Mononuclear cell (primary cell): Measurements from ENCODE around the gene BABAM1. TPM values are rescaled to one million over a fixed set of nuclear protein-coding genes. Genes with fewer than 3 reads are reported as not detected.

Experiments used
- H3K27me3 ChIP-seq: 2 replicates; pipeline ENCODE4 v1.6.0; 2011; ENCODE audit warnings: low read length, control low read depth; ENCODE audit not compliant: insufficient read depth
- H3K4me1 ChIP-seq: 2 replicates; pipeline ENCODE4 v1.5.1; 2011; ENCODE audit warnings: mild to moderate bottlenecking, low read length, control low read depth; ENCODE audit not compliant: insufficient read depth
- H3K4me3 ChIP-seq: 2 replicates; pipeline ENCODE4 v1.5.1; 2011; ENCODE audit warnings: mild to moderate bottlenecking, low read length, moderate library complexity
- H3K9me3 ChIP-seq: 2 replicates; pipeline ENCODE4 v1.5.1; 2011; ENCODE audit warnings: low read depth, mild to moderate bottlenecking, control low read depth, low read length
- total RNA-seq: library from RNA; depleted of rRNA; stranded (reverse); fragments of >200 nt; gene quantifications from one replicate; pipeline ENCODE4 v1.2.3, GENCODE V29; 2012

Gene BABAM1
- total RNA-seq, 1 donor, result 27.3 TPM

DNA sequence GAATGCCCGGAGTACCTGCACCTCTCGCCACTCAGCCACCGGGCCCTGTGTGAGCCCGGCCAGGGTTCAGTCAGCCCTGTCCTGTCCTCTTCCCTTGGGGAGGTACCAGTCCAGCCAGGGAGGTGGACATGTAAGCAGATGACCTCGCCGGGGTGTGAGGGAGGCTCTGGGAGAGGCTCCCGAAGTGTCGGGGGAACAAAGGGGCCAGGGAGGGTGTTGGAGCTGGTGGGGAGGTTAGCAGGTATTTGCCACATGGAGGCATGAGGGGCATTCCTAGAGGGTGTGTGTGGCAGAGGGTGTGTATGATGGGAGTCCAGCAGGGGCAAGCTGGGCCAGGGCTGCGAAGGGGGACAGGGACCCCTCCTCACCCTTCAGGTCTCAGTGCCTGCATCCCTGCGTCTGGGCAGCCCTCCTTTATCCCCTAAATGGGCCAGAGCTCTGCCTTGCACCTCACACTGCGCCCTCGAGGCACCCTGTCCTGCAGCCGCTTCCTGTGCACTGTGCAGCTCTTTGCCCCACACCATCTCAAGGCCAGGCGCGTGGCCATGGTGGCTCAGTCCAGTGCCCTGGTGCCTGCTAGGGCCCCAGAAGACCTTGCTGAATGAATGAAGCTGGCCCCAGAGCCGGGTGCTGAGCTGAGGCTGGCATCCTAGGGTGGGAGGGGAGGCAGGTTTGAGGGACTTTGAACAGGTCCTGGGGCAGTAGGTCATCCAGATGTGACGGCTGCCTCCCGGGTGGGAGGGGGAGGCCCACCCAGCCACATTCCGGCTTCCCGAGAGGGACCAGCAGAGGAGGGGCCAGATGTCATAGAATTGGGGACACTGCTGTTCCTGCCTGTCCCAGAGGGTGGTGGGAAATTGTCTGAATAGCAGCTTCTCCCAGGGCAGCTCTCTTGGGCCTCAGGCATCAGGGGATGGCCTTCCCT lies 45.2 kb downstream of the BABAM1 start:
- H3K27me3 ChIP-seq, result no peaks in the 10 kb centered on the region
- peaks cover 27% of the 10 kb centered on the region for H3K4me1 ChIP-seq
- no peaks in the 10 kb centered on the region for H3K9me3 ChIP-seq
- no peak overlapping the region for H3K4me3 ChIP-seq

DNA sequence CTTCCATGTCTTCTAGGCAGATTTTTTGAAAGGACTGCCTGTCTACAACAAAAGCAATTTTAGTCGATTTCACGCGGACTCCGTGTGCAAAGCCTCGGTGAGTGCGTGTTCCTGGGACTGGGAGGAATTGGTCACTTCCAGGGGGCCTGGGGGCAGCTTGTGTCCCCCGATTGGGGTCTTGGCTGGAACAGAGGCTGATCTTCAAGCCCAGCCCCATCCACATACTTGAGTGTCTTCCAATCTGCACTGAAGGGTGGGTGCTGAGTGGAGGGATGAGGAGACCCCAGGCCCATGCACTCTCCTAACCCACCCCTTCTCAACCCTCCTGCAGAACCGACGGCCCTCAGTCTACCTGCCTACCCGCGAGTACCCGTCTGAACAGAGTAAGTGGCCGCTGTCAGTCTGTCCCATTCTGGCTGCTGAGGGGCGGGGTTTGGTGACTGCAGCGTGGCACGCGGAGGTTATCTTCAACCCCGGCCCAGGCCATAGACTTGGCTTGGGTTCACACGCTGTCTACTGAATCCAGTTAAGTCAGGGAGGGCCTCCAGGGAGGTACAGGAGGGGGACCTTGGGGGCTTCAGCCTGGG lies 46.9 kb downstream of the BABAM1 start:
- peaks cover 23% of the 10 kb centered on the region for H3K4me1 ChIP-seq
- H3K4me3 ChIP-seq, result no peak overlapping the region
- no peaks in the 10 kb centered on the region for H3K9me3 ChIP-seq
- H3K27me3 ChIP-seq, result no peaks in the 10 kb centered on the region

DNA sequence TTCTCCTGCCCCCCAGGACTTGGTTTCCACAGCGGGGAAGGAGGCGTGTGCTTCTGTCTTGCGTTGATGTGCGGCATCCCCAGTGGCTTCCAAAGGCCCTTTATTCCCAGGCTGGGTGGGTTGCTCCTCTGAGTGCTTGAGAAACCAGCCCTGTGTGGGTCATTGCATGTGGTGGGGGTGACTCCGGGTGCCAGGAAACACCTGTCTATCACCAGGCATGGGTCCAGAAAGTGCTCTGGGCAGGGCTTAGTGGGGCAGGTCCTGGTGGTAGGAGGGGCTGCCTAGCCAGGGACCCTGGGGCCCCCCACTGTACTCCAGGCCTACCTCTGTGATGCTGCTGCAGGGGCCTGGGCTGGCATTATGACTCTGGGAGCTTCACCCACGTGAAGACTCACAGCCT lies 51.7 kb downstream of the BABAM1 start:
- no peaks in the 10 kb centered on the region for H3K27me3 ChIP-seq
- H3K4me3 ChIP-seq, result no peak overlapping the region
- no peaks in the 10 kb centered on the region for H3K9me3 ChIP-seq
- peaks cover 8% of the 10 kb centered on the region for H3K4me1 ChIP-seq

DNA sequence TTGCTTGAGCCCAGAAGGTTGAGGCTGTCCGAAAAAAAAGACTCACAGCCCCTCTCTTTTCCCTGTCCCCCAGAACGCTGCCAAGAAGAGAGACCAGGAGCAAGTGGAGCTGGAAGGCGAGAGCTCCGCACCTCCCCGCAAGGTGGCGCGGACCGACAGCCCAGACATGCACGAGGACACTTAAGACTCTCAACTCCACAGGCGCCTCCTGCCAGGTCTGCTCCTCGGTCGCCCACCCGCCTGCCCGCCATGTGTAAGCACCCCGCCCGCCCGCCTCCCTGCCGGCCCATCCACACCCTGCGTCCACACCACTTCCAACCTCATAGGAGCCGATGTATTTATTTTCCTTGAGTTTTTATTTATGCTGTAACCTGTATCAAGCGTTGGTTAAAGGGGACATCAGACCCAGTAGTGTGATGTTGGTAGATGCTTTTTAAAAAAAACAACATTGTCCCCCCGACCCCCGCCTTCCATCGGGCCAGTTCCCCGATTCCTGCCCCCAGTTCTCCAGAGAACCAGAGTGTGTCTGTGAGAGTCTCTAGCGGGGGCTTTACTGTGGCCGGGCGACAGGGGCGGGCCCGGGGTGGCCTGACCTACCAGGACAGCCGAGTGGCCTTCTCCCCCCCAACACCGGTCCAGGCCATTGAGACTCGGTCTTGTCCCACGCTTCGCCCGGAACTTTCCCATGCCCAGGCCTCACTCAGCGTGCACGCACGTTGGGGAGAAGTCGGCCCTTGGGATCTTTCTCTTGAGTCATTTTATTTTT lies 52.4 kb downstream of the BABAM1 start:
- Histone ChIP-seq H3K4me1 (peaks cover 8% of the 10 kb centered on the region), H3K27me3 (no peaks in the 10 kb centered on the region), H3K9me3 (no peaks in the 10 kb centered on the region), H3K4me3 (no peak overlapping the region)

DNA sequence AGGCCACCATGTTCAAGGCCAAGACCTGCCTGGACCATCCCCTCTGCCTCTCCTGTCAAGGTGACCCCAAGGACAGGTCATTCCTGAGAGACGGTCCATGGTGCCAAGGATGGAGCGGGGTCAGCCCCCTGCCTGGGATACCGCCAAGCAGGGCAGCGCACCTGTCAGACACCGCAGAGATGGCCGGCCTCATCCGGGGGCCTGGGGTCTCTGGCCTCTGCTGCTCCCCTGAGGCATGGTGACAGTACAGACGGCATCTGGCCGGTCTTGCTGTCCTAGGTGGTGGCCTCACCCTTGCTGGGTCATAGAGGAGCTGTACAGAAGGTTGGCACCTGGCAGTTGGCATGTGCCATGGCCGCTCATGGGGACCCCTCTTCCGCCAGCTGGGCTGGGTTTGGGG lies 53.2 kb downstream of the BABAM1 start:
- H3K4me3 ChIP-seq, result no peak overlapping the region
- peaks cover 8% of the 10 kb centered on the region for H3K4me1 ChIP-seq
- no peaks in the 10 kb centered on the region for H3K27me3 ChIP-seq
- H3K9me3 ChIP-seq, result no peaks in the 10 kb centered on the region

DNA sequence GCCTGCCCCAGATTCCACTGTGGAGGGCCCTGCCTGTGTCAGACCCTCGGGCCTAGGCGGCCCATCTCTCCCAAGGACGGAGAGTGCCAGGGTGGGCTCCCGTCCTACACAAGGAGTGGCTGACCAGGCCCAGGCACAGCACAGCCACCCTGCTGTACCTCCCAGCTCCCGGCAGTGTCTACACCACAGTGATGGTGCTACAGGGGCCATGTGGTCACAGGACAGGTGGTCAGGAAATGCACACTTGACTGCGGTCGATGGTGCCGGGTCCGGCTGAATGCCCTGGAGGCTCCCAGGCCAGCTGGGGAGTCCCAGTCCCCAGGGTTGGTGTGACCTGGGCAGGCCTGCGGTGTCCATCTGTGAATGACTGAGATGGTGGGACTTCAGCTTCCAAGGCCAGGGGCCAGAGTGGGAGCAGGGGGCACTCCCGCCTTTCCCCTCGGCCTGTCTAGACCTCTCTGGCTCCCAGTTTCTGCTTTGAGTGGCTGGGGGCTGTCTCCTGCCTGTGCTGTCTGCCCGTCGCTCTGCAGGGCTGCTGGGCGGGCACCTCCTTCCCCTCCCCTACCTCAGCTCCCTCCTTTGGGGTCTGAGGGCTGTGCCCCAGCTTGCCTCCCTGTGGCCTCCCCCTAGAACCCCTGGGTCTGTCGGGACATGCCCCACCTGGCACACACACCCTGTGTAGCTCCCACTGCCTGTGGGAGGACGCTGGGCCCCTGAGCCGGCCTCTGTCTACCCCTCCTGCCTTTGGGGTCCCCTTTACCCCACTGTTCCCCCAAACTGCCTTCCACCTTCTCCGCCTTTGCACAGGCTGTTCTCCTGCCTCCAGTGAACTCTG lies 54.6 kb downstream of the BABAM1 start:
- H3K4me3 ChIP-seq, result no peak overlapping the region
- peaks cover 7% of the 10 kb centered on the region for H3K4me1 ChIP-seq
- no peaks in the 10 kb centered on the region for H3K27me3 ChIP-seq
- H3K9me3 ChIP-seq, result no peaks in the 10 kb centered on the region

DNA sequence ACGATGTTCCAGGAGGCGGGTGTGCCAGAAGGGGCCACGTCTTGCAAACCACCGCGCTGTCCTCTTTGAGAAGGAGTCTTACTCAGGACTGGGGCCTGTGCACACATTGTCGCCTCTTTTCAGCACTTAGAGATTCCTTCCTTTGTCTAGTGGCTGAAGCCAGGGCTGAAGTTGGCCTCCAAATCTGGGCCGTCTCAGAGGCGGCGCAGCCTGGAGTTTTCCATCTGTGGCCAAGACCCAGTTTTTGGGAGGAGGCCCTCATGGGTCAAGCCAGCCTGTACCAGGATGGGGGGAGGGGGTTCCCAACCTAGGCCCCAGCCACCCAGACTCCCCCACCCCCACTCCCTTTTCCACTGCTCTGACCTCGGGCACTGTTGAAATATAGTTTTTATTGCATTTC lies 55.6 kb downstream of the BABAM1 start:
- no peak overlapping the region for H3K4me3 ChIP-seq
- H3K9me3 ChIP-seq, result no peaks in the 10 kb centered on the region
- no peaks in the 10 kb centered on the region for H3K27me3 ChIP-seq
- no peaks in the 10 kb centered on the region for H3K4me1 ChIP-seq

DNA sequence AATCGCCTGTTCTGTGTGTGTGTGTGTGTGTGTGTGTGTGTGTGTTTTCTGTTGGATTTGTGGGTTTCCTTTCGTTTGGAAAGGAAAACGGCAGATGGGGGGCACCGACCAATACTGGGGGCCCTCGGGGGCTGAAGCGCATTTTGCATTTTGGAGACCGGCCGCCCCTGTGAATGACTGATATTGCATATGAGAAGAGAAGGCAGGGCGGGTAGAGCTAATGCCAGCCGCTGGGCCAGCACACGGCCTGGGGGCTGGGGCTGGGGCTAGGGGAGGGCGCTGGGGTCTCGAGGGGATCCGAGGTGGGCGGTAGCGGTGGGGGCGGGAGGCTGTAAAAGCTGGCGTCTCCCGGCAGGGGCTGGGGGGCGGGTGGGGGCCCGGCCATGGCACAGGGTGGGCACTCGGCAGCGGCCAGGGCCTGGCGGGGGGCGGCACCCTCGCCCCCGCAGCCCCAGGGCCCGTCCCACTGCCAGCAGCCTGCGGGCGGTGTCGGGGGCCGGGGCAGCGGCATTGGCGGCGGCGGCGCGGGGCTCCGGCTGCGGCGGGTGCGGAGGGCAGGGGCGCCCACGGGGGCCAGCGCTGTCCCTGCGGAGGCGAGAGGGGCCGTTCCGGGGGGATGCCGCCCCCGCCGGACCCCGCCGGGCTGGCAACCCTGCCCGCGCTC lies 56.2 kb downstream of the BABAM1 start:
- no peaks in the 10 kb centered on the region for H3K4me1 ChIP-seq
- H3K4me3 ChIP-seq, result no peak overlapping the region
- H3K9me3 ChIP-seq, result no peaks in the 10 kb centered on the region

DNA sequence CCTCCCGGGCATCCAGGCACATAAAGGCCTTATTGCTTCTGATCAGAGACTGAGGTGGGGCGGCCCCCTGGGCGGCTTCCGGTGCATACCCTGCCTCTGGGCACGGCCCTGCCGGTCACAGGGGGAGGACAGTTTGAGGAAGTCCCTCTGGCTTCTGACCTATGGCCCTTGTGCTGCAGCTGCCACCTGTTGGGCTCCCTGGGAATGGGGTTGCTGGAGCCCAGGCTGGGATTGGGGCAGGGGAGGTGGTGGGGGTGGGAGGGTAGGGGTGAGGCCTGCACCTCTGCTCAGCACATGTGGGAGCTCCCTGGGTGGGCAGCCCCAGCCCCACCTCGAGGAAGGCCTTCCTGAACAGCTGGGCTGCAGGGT lies 56.7 kb downstream of the BABAM1 start:
- Histone ChIP-seq H3K4me1 (peaks cover 3% of the 10 kb centered on the region), H3K4me3 (no peak overlapping the region), H3K9me3 (no peaks in the 10 kb centered on the region), H3K27me3 (no peaks in the 10 kb centered on the region)

More for the DNA sequence above, 56.2 kb downstream of the BABAM1 start:
- H3K27me3 ChIP-seq, result no peaks in the 10 kb centered on the region

DNA sequence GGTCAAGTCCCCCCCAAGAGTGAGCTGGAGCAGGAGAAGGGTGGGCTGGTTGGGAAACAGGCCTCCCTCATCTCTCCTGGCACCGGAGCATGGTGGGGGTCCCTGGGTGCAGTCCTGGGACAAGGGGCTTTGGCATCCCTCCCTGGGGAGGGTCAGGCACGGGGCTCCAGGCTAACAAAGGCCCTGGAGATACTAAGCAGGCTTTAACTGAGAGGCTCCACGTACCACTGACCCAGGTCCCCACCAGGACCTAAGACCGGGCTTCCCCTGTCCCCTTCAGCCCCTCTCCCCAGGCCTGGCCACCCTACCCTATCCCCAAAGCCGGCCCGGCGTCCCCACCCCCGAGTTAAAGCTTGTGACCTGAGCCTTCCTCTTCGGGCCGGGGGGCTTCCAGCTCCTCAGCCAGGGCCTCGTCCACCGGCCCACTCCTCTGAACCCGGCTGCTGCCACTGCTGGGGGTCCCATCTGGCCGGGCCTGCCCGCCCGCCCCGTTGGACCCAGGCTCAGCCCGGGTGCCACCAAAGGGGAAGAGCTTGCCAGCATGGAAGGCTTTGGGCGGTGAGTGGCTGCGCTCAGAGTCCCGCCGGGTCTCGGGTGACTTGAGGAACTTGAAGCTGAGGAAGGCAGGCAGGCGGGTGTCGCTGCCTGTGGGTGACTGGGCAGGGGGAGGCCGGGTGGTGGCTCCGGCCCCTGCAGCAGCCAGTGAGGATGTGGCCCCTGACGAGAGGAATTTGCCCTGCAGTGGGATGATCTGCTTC lies 57.3 kb downstream of the BABAM1 start:
- H3K9me3 ChIP-seq, result no peaks in the 10 kb centered on the region
- H3K4me1 ChIP-seq, result peaks cover 9% of the 10 kb centered on the region
- H3K4me3 ChIP-seq, result no peak overlapping the region
- H3K27me3 ChIP-seq, result peaks cover 5% of the 10 kb centered on the region

DNA sequence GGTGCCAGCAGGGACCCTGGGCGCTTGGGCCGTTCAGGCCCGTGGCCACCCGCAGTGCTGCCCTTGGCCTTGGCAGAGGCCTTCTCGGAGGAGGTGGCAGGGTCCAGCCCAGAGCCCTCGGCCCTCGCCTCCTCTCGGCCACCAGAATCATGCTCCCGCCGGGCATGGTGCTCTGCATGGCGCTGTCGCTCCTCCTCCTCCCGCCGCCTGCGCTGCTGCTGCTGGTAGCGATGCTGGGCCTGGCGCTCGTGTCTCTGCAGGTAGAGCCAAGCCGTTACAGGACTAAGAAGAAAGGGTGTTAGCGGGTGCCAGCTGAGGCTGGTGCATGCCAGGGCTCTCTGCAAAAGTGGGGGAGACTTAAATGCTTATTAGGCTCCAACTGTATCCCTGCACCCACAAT lies 57.9 kb downstream of the BABAM1 start:
- H3K4me3 ChIP-seq, result no peak overlapping the region
- H3K4me1 ChIP-seq, result peaks cover 11% of the 10 kb centered on the region
- peaks cover 11% of the 10 kb centered on the region for H3K27me3 ChIP-seq
- no peaks in the 10 kb centered on the region for H3K9me3 ChIP-seq

DNA sequence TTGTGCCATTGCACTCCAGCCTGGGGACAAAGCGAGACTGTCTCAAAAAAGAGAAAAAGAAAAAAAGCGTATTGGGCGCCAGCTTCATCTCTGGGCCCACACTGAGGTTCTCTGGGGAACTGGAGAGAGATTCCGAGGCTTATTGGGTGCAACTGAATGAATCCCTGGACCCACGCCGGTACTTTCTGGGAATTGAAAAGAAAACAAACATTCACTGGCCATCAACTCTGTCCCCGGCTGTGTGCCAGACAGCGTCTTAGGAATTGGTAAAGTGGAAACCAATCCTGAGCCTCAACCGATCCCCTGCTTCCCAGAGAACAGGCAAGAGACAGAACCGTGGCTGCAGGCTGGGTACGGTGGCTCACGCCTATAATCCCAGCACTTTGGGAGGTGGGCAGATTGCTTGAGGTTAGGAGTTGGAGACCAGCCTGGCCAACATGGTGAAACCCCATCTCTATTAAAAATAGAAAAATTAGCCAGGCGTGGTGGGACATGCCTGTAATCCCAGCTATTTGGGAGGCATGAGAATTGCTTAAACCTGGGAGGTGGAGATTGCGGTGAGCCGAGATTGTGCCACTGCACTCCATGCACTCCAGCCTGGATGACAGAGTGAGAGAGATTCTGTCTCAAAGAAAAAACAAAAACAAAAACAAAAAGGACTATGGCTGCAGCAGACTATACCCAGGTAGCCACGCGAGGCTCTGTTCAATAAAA lies 58.8 kb downstream of the BABAM1 start:
- Histone ChIP-seq H3K4me3 (no peak overlapping the region), H3K27me3 (peaks cover 14% of the 10 kb centered on the region)

DNA sequence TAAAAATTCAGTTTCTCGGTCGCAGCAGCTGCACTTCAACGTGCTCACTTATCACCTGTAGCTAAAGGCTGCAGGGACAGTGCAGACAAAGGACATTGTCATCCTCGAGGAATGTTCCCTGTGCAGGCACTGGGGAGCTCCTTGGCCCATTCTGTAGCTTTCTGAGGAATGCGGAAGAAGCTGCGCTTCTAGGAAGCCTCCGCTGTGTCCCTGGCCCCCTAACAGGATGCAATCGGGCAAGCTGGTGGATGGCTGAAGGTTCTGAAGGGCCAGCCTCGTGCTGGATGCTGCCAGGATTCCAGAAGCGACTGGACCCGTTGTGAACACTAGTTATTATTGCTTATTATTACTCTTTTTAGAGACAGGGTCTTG lies 59.3 kb downstream of the BABAM1 start:
- no peak overlapping the region for H3K4me3 ChIP-seq
- peaks cover 11% of the 10 kb centered on the region for H3K4me1 ChIP-seq
- no peaks in the 10 kb centered on the region for H3K9me3 ChIP-seq

More for the DNA sequence above, 58.8 kb downstream of the BABAM1 start:
- Histone ChIP-seq H3K4me1 (peaks cover 11% of the 10 kb centered on the region), H3K9me3 (no peaks in the 10 kb centered on the region)

More for the DNA sequence above, 59.3 kb downstream of the BABAM1 start:
- peaks cover 14% of the 10 kb centered on the region for H3K27me3 ChIP-seq
